H9 (cell line): ENCODE data around the gene TMEM116. TPM values are rescaled to one million over a fixed set of nuclear protein-coding genes. Genes with fewer than 3 reads are reported as not detected.

Source experiments
- DNase-seq: peaks from one replicate; pipeline ENCODE4 v3.0.0-alpha.2; 2017
- H2AFZ ChIP-seq: one replicate; pipeline ENCODE4 v1.6.1; 2013; ENCODE audit warnings: mild to moderate bottlenecking, low read length, control low read depth, moderate library complexity
- H2AK5ac ChIP-seq: 2 replicates; pipeline ENCODE4 v1.6.1; 2013; ENCODE audit warnings: low read length, control low read depth, mixed read lengths; ENCODE audit not compliant: insufficient read length
- H2BK120ac ChIP-seq: one replicate; pipeline ENCODE4 v1.6.1; 2013; ENCODE audit warnings: low read depth, mild to moderate bottlenecking, low read length, control low read depth, inconsistent platforms; ENCODE audit not compliant: poor library complexity, severe bottlenecking
- H2BK12ac ChIP-seq: 2 replicates; pipeline ENCODE4 v1.6.1; 2013; ENCODE audit warnings: low read length, control low read depth, mixed read lengths, low read depth; ENCODE audit not compliant: insufficient read length
- H2BK15ac ChIP-seq: 2 replicates; pipeline ENCODE4 v1.6.1; 2013; ENCODE audit warnings: low read depth, low read length, control low read depth
- H2BK20ac ChIP-seq: one replicate; pipeline ENCODE4 v1.6.1; 2013; ENCODE audit warnings: low read depth, mild to moderate bottlenecking, low read length, control low read depth, inconsistent platforms; ENCODE audit not compliant: poor library complexity, severe bottlenecking
- H2BK5ac ChIP-seq: 2 replicates; pipeline ENCODE4 v1.6.1; 2013; ENCODE audit warnings: low read length, control low read depth, mixed read lengths; ENCODE audit not compliant: insufficient read length
- H3K14ac ChIP-seq: 2 replicates; pipeline ENCODE4 v1.6.1; 2013; ENCODE audit warnings: low read length, control low read depth; ENCODE audit not compliant: insufficient read depth
- H3K18ac ChIP-seq: 2 replicates; pipeline ENCODE4 v1.6.1; 2013; ENCODE audit warnings: low read depth, mild to moderate bottlenecking, mixed read lengths, low read length, control low read depth; ENCODE audit not compliant: insufficient read length
- H3K23ac ChIP-seq: 2 replicates; pipeline ENCODE4 v1.6.1; 2013; ENCODE audit warnings: low read length, control low read depth, mixed read lengths, low read depth; ENCODE audit not compliant: insufficient read length
- H3K23me2 ChIP-seq: 2 replicates; pipeline ENCODE4 v1.6.1; 2013; ENCODE audit warnings: low read depth, mild to moderate bottlenecking, mixed read lengths, low read length, control low read depth; ENCODE audit not compliant: insufficient read length, poor library complexity, severe bottlenecking
- H3K27ac ChIP-seq: 2 replicates; pipeline ENCODE4 v1.5.1; 2013; ENCODE audit warnings: low read length, control low read depth, mixed read lengths, low read depth; ENCODE audit not compliant: insufficient read length
- H3K27me3 ChIP-seq: 2 replicates; pipeline ENCODE4 v1.6.1; 2013; ENCODE audit warnings: low read length, control low read depth, inconsistent platforms; ENCODE audit not compliant: insufficient read depth
- H3K4ac ChIP-seq: 2 replicates; pipeline ENCODE4 v1.6.1; 2013; ENCODE audit warnings: low read depth, mild to moderate bottlenecking, control low read depth, inconsistent platforms, low read length, moderate library complexity
- H3K4me1 ChIP-seq: 2 replicates; pipeline ENCODE4 v1.6.1; 2013; ENCODE audit warnings: low read length, control low read depth, inconsistent platforms; ENCODE audit not compliant: insufficient read depth
- H3K4me2 ChIP-seq: 2 replicates; pipeline ENCODE4 v1.6.1; 2013; ENCODE audit warnings: low read length, control low read depth, mixed read lengths; ENCODE audit not compliant: insufficient read length, insufficient read depth
- H3K56ac ChIP-seq: 2 replicates; pipeline ENCODE4 v1.6.1; 2013; ENCODE audit warnings: low read depth, mild to moderate bottlenecking, mixed read lengths, low read length, control low read depth; ENCODE audit not compliant: insufficient read length
- H3K79me1 ChIP-seq: 2 replicates; pipeline ENCODE4 v1.6.1; 2013; ENCODE audit warnings: low read depth, mild to moderate bottlenecking, moderate library complexity, low read length, control low read depth, inconsistent platforms; ENCODE audit not compliant: insufficient read depth, poor library complexity, severe bottlenecking
- H3K79me2 ChIP-seq: 2 replicates; pipeline ENCODE4 v1.6.1; 2013; ENCODE audit warnings: low read length, control low read depth, inconsistent platforms; ENCODE audit not compliant: insufficient read depth
- H3K9ac ChIP-seq: 2 replicates; pipeline ENCODE4 v1.6.1; 2013; ENCODE audit warnings: low read length, control low read depth, mixed read lengths; ENCODE audit not compliant: insufficient read length; ENCODE audit errors: extremely low read depth
- H3K9me3 ChIP-seq: one replicate; pipeline ENCODE4 v1.6.1; 2013; ENCODE audit warnings: low read depth, low read length, inconsistent platforms; ENCODE audit not compliant: control insufficient read depth
- H3T11ph ChIP-seq: one replicate; pipeline ENCODE4 v1.6.1; 2013; ENCODE audit warnings: mild to moderate bottlenecking, low read length, control low read depth, inconsistent platforms
- H4K20me1 ChIP-seq: one replicate; pipeline ENCODE4 v1.6.1; 2013; ENCODE audit not compliant: control insufficient read depth, insufficient read length, insufficient read depth
- H4K5ac ChIP-seq: 2 replicates; pipeline ENCODE4 v1.6.1; 2013; ENCODE audit warnings: low read depth, mild to moderate bottlenecking, mixed read lengths, low read length, control low read depth; ENCODE audit not compliant: insufficient read length
- H4K8ac ChIP-seq: replicated peaks from 2 replicates; pipeline ENCODE4 v1.6.1; 2013; ENCODE audit warnings: low read length, control low read depth, mixed read lengths, low read depth; ENCODE audit not compliant: insufficient read length
- H4K91ac ChIP-seq: 2 replicates; pipeline ENCODE4 v1.6.1; 2013; ENCODE audit warnings: low read depth, mild to moderate bottlenecking, moderate library complexity, mixed read lengths, low read length, control low read depth; ENCODE audit not compliant: insufficient read length
- H3K27ac Mint-ChIP-seq, 3 experiments: 2 replicates in 2 of 3; 3 replicates in 1 of 3; pipeline ENCODE4 v1.8.0; 2020 to 2021; ENCODE audit warnings: mixed read lengths in 3 of 3, mild to moderate bottlenecking in 1 of 3, moderate library complexity in 1 of 3
- H3K27me3 Mint-ChIP-seq: 2 replicates; pipeline ENCODE4 v1.8.0; 2021; ENCODE audit warnings: low read depth, mild to moderate bottlenecking, moderate library complexity, mixed read lengths
- H3K36me3 Mint-ChIP-seq, 3 experiments: 2 replicates in 2 of 3; 3 replicates in 1 of 3; pipeline ENCODE4 v1.8.0; 2020 to 2021; ENCODE audit warnings: low read depth in 3 of 3, mixed read lengths in 3 of 3; ENCODE audit not compliant: insufficient read depth in 1 of 3
- H3K4me1 Mint-ChIP-seq, 2 experiments: 2 replicates each; pipeline ENCODE4 v1.8.0; 2020; ENCODE audit warnings: mixed read lengths in 2 of 2
- H3K4me3 Mint-ChIP-seq, 2 experiments: 2 replicates in 1 of 2; 3 replicates in 1 of 2; pipeline ENCODE4 v1.8.0; 2020 to 2021; ENCODE audit warnings: mild to moderate bottlenecking in 2 of 2, mixed read lengths in 2 of 2, moderate library complexity in 1 of 2
- H3K9me3 Mint-ChIP-seq, 2 experiments: 2 replicates in 1 of 2; 3 replicates in 1 of 2; pipeline ENCODE4 v1.8.0; 2020; ENCODE audit warnings: mild to moderate bottlenecking in 2 of 2, mixed read lengths in 2 of 2, moderate library complexity in 1 of 2
- CTCF ChIP-seq: fragments of 200-600 bp; sonication (generic); conservative IDR thresholded peaks from 3 replicates; pipeline ENCODE4 v1.8.0; 2021; ENCODE audit warnings: antibody characterized with exemption, mild to moderate bottlenecking
- total RNA-seq: library from RNA; stranded (reverse); gene quantifications from 2 replicates; pipeline ENCODE4 v1.2.1, GENCODE V29; 2021

TMEM116 gene
- total RNA-seq, 1 experiment from 2014 or later = 10.8 TPM

- H3K18ac ChIP-seq = no peak overlapping the region
- H3K9me3 ChIP-seq = no peaks in the 10 kb centered on the region
- no peak overlapping the region for H3K27ac ChIP-seq
- Mint-ChIP-seq H3K4me1 (no peaks in the 10 kb centered on the region; a peak in 1 of 4 replicates), H3K27ac (peak overlapping the region in 1 of 3 experiments; percentile 28; a peak in 2 of 7 replicates), H3K36me3 (peaks cover 18 to 21% (median 19%) of the 10 kb centered on the region in 3 experiments), H3K9me3 (peaks cover 11 to 22% of the 10 kb centered on the region in 2 experiments), H3K4me3 (no peak overlapping the region), H3K27me3 (peaks cover 2% of the 10 kb centered on the region; the same call in 1 of the 2 replicates)
- H3K4ac ChIP-seq = no peak overlapping the region
- DNase-seq = no peak
- no peak overlapping the region for H3K4me2 ChIP-seq
- H3T11ph ChIP-seq = no peak overlapping the region
- no peak overlapping the region for H2AK5ac ChIP-seq
- no peak overlapping the region for H3K9ac ChIP-seq
- no peaks in the 10 kb centered on the region for H3K27me3 ChIP-seq
- H2BK20ac ChIP-seq = no peak overlapping the region
- H4K91ac ChIP-seq = no peak overlapping the region
- no peaks in the 10 kb centered on the region for H3K79me1 ChIP-seq
- no peak overlapping the region for H4K5ac ChIP-seq
- TF ChIP-seq CTCF = no peak
- no peak overlapping the region for H3K23ac ChIP-seq
- no peak overlapping the region for H2BK15ac ChIP-seq
- no peaks in the 10 kb centered on the region for H3K4me1 ChIP-seq
- no peak overlapping the region for H2BK120ac ChIP-seq
- no peak overlapping the region for H2BK5ac ChIP-seq
- no peaks in the 10 kb centered on the region for H3K23me2 ChIP-seq
- H3K79me2 ChIP-seq = no peaks in the 10 kb centered on the region
- H4K8ac ChIP-seq = no peak overlapping the region
- no peak overlapping the region for H3K56ac ChIP-seq
- no peak overlapping the region for H2BK12ac ChIP-seq
- H2AFZ ChIP-seq = no peak overlapping the region
- no peak overlapping the region for H3K14ac ChIP-seq
- H4K20me1 ChIP-seq = peaks cover 2% of the 10 kb centered on the region
Measured at GRCh38 chr12:111904446-111904975, 108.5 kb downstream of the TMEM116 start.
